HG03442 (cell line): ENCODE measurements around the gene RPP14.

ENCODE experiments used
- ATAC-seq: cut with Tn5 transposase; IDR thresholded peaks from one replicate; pipeline ENCODE4 v1.9.1; 2021; ENCODE audit warnings: mild to moderate bottlenecking, moderate library complexity; ENCODE audit not compliant: unreplicated experiment

The RPP14 gene

DNA sequence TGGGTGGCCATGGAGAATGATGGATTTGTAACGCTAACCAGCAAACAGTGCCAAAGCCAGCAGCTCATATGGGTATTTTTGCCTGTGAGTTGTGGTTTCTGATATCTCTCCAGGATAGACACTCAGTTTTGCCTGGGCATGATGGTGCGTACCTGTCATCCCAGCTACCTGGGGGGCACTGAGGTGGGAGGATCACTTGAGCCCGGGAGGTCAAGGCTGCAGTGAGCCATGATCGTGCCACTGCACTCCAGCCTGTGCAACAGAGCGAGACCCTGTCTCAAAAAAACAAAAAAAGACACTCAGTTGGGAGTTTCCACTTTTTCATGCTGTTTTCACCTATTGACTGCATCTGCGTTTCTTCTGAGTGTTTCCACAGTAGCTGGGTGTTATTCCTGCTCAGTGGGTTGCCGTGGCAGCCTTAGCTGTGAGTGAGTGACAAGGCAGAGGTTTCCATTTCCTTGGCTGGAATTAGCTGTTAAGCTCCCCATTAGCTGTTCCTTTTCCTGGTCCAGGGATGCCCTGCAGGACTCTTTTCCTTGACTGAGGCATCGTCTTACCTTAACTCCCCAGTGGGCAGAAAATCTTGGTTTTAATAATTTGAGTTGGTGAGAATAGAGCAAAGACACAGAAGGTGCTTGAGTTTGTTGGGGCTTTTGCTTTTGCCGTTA lies 14.2 kb upstream of the RPP14 start:
- no peak for ATAC-seq

- no peak for ATAC-seq
Measured at GRCh38 chr3:58292866-58293265, 13.2 kb upstream of the RPP14 start.

GRCh38 chr3:58293516-58293915 lies 12.5 kb upstream of the RPP14 start:
- ATAC-seq = no peak

- no peak for ATAC-seq
Measured at GRCh38 chr3:58296269-58296668, 9.8 kb upstream of the RPP14 start.

GRCh38 chr3:58296843-58297242 lies 9.2 kb upstream of the RPP14 start:
- no peak for ATAC-seq

DNA sequence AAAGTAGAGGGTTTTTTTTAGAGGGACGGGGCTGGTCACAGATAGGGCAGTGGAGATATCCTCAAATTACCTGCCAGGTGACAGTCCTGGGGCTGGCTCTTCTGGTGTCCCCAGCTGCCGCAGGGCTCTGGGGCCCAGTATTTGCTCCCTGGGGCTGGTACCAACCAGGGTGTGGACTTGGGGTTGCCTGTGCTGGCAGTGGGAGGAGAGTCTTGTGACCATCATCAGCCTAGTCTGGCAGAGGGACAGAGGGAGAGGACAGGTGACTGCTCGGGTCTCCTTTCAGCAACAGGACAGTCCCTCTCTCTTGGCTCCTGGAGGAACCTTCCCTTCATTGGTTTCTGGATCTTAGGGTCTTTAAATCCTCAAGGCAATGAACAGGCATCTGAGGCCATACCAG lies 7.9 kb upstream of the RPP14 start:
- ATAC-seq = no peak

GRCh38 chr3:58299075-58299474 lies 7.0 kb upstream of the RPP14 start:
- no peak for ATAC-seq

DNA sequence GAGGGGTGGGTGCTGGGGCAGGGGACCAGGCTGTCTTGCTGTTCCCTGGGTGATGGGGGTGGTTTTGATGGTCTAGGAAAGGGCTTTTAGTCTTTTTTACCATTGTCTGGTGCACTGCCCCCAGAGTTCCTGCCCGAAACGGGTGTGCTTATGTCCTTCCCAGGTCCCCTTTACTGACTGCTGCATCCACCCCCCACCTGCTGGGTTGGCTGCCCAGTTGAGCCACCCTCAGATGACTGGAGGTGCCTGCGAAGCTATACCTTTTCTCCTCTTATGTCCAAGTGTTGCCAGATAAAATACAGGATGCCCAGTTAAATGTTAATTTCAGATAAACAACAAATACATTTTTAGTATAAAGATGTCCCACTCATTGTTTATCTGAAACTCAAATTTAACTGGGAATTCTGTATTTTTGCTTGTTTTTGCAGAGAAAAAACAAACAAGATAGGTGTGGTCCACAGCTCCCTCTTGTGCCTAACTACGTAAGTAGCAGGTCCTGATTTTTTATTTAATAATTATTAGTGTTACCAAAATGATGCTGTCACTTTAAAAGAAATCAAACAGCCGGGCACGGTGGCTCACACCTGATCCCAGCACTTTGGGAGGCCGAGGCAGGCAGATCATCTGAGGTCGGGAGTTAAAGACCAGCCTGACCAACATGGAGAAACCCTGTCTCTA lies 6.1 kb upstream of the RPP14 start:
- no peak for ATAC-seq

DNA sequence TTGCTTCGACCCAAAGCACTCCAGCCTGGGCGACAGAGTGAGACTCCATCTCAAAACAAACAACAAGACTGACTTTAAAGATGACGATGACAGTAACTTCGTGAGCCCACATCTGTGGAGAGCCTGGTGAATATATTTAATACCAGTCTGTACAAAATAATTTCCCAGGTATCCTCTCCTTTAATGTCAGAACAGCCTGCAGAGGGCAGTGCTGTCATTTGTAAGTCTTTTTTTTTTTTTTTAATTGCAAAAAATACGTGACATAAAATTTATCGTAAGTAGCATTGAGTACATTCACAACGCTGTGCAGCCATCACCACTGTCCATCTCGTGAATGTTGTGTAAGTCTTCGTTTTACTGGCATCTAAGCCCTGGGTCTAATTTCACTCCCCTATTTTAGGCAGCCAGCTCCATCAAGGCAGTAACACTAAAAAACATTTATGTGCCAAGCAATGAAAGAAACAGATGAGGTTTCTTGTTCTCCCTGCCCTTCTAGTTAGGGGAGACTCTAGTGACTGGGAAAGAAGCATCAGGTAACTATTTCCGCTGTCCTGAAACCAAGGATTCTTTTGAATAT lies 1.7 kb downstream of the RPP14 start:
- ATAC-seq = no peak

GRCh38 chr3:58308728-58309127 lies 2.7 kb downstream of the RPP14 start:
- ATAC-seq = no peak

- no peak for ATAC-seq
Measured at GRCh38 chr3:58317811-58318210, 11.8 kb downstream of the RPP14 start.

DNA sequence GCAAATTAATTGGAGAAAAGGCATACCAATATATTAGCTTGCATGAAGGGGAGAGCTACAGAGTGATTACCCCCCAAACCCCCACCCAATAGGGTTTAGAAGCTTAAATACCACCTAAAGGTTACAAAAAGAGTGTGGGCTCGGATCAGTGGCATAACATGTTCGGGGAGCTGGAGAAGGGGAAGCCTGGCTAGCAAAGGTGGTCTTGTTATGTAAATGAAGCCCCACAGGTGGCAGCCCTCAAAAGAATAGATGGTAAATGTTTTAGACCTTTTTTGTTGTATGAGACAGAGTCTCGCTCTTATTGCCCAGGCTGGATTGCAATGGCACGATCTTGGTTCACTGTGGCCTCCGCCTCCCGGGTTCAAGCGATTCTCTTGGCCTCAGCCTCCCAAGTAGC lies 15.7 kb downstream of the RPP14 start:
- ATAC-seq = no peak

- no peak for ATAC-seq
Measured at GRCh38 chr3:58322793-58323192, 16.7 kb downstream of the RPP14 start.

DNA sequence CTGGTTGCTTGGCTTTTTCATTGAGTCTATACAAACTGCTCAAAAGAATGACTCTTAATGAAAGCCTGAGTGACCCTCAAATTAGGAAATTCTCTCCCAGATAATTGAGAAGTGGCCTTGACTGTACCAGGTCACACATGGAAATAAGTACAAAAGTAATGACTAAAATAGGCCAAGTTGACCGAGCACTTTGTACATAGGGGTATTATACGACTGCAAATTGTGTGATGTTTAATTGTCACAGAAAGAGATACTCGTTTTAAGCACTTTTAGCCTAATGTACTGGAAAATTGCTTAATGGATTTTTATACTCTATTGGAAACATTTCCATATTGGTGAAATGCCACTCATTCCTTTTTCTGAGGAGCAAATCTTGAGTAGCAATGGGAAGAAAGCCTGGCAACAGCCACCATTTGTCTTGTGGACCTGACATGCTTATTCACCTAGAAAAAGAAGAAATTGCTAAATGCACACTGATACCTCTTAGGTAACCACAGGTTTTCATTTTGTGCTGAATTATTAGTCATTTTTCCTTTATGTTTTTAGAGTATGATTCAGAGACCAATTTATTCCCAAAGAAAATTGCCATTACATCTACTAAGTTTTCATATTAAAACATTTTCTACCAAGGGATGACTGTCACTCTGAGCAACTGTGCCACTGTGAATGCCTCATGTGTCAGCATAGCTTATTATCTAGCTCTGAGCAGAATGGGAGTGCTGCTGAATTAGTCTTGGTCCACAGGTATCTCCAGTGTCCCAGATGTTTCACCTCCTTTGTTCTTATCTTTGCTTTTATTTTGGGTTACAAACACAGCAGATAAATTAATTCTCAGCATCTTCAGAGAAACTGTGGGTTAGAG lies 17.7 kb downstream of the RPP14 start:
- no peak for ATAC-seq

DNA sequence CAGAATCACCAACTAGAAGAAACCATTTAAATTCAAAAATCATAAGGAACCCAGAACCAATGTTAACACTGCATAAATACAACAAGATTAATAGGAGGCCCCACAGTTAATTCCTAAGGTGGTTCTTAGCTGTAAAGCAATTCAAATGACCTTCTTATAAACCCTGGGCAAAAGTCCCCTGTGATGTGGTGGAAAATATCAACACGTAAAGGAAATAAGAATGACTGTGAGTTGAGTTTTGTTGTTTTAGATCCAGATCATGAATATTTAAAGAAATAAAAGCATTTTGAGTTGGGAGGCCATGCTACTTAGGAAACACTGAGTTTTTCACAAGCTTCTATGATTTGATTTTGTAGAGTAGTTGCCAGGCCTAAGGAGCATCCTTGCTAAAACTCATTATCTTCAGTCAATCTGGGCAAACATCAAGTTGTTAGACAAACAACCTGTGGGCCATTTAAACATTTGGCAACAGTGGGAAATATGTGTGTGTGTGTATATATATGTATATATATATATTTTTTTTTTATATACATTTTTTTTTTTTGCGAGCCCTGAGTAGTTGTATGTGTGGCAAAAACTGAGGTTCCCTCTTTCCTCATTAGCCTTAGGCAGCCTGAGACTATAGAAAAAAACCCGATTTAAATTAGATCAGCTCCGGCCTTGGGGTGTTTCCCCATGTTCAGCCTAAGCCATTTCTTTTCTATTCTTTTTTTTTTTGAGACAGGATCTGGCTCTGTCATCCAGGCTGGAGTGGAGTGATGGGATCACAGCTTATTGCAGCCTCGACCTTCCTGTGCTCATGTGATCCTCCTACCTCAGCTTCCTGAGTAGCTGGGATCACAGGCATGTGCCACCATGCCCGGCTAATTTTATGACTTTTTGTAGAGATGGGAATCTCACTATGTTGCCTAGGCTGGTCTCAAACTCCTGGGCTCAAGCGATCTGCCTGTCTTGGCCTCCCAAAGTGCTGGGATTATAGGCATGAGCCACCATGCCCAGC lies 18.6 kb downstream of the RPP14 start:
- no peak for ATAC-seq

- ATAC-seq = no peak
Measured at GRCh38 chr3:58325525-58325992, 19.5 kb downstream of the RPP14 start.

DNA sequence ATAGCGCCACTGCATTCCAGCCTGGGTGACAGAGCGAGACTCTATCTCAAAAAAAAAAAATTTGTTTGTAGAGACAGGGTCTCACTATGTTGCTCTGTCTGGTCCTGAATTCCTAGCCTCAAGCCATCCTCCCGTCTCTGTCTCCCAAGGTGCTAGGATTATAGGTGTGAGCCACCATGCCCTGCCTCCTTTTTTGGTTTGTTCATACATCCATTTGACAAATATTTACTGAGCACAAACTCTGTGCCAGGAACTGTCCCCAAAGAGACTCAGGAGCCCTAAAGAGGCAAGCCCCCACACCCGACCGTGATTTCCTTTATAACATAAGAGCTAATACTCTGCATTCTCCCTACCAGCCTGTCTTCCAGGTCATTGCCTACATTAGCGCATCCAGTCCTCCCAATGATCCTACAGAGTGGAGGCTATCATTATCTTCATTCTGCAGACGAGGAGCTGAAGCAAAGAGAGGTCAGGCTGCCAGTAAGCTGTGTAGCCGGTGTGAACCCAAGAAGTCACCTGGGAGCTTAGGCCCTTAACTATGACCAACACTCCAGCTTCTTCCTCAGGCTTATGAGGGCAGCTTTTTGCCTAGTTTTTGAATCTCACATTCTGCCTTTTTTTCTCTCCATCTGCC lies 20.3 kb downstream of the RPP14 start:
- no peak for ATAC-seq

DNA sequence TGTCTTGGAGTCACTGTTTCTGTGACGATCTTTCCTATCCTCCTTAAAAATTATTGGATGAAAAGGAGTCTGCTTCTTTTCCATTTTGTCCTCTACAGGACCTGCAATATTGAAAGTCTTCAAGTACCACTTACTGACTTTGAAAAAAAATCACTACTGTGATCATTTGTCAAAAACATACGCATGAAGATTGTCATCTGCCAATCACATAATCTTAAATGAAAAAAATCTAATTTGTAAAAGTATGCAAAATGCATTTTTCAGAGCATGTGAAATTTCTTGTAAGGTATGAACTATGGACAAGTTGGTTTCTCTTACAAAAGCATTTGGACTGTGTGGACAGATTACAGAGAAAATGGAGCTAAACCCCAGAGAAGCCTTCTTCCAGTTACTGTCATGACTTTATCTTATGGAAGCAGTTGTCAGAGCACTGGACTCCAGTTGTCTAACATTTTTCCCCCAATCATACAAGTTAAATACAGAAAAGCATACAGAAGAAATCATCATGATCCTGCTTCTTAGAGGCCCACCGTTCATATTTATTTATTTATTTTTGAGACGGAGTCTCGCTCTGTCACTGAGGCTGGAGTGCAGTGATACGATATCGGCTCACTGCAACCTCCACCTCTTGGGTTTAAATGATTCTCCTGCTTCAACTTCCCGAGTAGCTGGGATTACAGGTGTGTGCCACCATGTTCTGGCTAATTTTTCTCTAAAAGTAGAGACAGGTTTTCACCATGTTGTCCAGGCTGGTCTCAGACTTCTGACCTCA lies 23.3 kb downstream of the RPP14 start:
- no peak for ATAC-seq

DNA sequence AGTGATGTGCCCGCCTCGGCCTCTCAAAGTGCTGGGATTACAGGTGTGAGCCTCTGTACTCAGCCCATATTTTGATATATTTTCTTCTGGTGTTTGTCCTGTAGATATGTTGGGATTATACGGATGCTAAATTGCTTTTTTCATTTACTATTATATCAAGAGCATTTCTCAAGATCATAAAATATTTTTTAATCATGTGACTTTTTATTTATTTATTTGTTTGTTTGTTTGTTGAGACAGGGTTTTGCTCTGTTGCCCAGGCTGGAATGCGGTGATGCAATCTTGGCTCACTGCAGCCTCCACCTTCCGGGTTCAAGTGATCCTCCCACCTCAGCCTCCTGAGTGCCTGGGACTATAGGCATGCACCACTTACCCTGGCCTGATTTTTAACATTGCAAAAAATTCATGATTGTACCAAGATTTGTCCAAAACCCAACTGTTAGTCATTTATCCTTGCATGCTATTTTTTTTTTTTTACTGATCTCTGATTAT lies 23.9 kb downstream of the RPP14 start:
- ATAC-seq = no peak
